ENCODE results near the gene THSD7A.

The THSD7A gene

DNA sequence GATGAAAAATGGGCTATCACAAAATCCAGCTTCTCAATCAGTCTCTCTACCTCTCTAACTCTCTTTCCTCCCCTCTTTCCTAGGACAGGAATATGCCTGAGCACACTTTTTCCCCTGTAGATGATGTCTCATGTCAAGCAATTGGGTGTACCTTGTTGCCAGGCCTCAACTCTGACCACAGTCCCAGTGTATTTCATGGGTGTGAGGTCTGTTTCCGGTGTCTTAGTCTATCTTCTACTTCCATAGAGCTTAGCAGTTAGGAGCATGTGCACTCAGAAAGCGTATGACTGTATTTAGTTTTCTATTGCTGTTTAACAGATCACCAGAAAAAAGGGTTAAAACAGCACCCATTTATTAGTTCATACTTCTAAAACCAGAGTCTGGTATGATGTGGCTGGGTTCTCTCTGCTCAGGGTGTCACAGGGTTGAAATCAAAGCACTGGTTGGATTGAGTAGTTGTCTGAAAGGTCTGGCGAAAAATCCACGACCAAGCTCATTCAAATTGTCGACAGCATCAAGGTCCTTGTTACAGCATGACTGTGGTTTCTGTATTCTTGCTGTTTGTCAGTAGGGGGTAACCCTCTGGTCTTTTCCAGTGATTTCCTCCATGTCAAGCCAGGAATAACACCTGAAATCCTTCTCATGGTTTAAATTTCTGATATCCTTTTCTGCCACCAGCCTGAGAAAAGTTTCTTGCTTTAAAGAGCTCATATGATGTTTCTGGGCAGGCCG, 130.0 kb downstream of the THSD7A start:
- no peak for DNase-seq

DNA sequence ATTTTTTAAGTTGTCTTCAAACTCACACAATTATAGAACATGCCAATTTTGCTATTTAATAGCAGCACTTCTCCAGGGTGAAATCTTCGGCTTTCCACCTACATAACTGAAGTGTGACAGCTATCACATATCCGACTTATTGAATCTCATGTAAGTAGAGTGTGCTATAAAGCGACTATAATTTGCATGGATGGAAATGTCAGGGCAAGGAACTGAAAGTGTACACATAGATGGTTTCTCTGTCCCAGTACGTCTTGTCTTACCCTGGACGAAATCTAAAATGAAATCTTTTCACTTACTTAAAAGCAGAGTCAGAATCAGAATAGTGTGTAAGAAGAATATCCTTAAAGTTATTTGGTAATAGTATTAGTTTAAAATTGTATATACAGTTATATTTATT, 132.3 kb downstream of the THSD7A start:
- no peak for DNase-seq

DNA sequence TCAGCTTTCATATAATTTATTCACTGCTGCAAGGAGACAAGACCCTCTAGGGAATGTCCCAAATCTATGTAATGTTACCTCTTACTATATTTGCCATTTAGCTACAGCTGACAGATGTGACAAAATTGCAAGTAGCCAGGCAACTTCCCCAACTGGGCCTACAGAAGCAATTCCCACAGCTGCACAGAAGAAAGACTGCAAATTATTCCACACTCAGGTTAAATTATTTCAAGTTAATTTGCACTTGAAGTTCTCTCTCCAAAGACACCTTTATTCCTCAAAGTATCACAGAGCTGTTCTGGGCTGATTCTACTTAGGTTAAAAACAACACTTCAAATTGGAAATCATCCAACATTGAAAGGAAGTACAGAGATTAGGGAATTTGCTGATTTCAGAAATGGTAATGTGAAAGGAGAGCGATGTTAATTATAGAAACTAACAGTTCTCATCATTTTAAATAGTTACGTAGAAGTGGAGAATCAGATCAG, 133.6 kb downstream of the THSD7A start:
- DNase-seq, result no peak

DNA sequence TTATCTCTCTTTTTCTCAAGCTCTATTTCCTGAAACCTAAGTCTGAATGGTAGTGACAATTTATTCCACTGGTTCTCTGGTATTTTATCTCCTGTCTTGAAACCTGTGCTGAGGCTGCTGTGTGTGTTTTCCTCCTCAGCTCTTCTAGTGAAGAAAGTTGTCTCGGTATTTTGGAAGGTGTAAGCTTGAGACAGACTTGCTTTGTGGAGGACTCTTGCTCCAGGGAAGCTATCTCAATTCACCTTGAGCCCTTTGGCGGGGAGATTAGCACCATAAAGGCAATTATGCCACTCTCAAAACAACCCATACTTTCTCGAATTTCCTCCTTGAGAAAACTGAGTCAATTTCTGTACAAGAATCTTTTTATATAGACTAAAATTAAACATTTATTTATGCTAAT, 141.6 kb downstream of the THSD7A start:
- DNase-seq, result no peak

DNA sequence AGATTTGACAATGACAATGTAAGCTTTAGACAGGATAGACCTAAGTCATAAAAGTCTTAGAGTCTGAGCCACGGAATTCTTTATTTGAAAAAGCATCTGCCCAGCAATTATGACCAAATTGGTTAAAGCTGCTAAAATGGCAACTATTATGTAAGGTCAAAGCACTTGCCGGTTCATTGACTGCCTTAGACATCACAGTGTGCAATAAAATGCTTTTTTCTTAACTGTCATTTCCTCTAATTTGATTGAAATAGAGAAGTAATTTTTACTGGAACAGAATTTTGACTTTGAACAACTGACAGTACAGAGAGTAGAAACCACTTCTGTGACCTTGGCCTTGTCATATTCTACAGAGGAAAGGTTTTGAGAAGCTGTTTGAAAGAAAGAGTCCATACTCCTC, 142.9 kb downstream of the THSD7A start:
- no peak for DNase-seq

DNA sequence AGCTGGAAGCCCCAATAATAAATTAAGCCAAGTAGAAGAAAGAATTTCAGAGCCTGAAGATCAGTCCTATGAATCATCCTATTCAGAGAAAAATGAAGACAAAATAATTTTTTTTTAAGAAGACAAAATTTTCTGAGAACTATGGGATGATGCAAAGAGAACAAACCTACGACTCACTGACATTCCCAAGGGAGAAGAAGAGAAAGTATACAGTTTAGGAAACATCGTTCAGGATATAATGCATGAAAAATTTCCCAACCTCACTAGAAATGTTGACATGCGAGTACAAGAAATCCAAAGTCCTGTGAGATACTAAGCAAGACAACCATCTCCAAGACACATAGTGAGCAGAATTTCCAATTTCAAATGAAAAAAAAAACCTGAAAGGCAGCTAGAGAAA, 150.5 kb downstream of the THSD7A start:
- DNase-seq, result no peak

DNA sequence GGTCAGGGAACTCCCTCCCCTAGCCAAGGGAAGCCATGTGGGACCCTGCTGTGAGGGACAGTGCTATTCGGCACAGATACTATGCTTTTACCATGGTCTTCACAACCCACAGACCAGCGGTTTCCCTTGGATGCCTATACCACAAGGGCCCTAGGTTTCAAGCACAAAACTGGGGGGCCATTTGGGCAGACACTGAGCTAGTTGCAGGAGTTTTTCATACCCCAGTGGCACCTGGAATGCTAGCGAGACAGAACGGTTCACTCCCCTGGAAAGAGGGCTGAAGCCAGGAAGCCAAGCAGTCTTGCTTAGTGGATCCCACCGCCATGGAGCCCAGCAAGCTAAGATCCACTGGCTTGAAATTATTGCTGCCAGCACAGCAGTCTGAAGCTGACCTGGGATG, 156.8 kb downstream of the THSD7A start:
- DNase-seq, result no peak

DNA sequence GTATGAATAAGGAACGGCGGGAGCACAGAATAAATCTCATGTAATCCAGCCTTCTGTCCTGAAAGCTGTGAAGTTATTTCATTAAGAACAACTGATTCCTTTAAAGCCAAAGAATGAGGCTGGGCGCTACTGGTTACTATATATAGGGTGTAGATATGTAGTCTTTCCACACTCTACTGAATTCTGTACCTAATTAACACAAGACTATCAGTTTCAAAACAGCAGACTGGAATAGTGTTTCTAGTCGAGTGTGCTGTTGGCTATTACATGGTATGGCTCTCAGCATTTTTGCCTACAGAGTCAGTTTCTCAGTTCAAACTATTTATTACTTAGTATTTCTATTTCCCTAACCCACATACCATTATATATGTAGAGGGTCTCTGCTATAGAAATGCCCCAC, 163.3 kb downstream of the THSD7A start:
- DNase-seq, result no peak

DNA sequence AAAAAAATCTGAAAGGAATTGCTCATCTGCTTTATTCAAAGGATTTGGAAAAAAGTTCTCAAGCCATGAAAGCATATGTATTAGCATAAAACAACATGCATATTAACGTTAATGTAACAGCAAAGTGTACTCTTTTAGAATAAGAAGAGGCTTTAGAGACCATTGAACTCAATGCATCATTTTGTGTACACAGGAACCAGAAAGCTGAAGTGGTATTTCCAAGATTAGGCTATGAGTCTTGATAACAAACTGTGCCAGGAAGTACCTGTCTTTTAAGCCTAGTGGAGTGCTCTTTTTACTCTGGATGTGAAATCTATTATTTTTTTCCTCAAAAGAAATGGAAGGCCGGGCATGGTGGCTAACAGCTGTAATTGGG, 164.2 kb downstream of the THSD7A start:
- no peak for DNase-seq

DNA sequence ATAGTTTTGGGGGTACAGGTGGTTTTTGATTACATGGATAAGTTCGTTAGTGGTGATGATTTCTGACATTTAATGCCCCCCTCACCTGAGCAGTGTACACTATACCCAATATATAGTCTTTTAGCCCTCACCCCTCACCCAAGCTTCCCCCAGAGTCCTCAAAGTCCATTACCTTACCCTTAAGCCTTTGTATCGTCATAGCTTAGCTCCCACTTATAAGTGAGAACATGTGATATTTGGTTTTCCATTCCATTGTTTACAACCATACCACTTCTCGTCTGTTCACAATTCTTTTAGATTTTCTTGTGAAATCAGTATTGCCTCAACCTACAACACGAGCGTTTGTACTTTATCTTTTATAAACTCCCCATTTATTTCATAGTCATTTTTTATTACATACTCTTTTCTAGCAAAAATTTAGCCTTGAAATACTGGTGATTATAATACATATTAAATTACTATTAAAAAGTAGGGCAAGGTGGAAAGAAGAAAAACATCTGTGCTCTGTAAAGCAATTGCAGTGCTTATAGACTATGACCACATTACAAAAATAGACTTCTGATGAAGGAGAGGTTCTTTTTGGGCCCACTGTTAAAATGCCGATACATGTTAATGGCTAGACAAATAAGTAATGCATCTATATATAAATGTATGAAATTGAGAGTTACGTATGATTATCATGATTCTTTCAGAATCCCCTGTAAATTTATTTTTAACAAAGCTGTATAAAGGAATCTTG, 164.8 kb downstream of the THSD7A start:
- DNase-seq, result no peak

DNA sequence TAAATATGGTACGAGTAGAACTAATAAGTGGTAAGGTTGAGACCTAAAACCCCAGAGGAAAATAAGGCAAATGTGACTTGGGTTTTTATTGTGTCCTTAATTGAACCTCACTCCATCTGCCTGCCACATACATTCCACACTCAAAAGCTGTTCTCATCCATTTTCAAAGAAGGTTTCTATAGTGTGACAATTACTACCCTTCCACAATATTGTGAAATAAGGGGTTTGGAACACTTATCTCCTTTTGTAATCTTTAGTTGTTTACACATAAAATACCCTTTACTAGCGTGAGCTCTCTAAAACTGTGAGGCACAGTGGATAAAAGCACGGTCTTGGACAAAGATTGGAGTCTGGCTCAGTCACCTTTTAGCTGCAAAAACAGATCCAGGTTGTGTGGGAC, 166.6 kb downstream of the THSD7A start:
- DNase-seq, result no peak

DNA sequence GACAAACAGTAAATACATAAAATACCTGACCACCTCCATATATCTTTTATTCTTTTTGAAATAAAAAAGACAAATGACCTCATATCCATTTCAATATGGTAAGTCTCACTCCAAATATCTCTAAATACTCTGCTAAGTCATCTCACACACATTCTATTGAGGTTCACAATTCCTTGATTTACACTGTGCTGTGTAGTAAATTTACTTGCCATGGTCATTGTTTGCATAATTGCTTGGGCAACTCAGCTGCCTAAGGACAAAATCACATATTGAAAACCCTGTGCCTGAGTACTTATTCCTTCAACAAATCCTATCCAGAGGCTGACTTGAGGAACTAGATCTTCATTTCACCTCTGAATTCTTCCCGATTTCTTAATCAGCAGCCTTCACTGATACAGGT, 176.4 kb downstream of the THSD7A start:
- DNase-seq, result no peak

DNA sequence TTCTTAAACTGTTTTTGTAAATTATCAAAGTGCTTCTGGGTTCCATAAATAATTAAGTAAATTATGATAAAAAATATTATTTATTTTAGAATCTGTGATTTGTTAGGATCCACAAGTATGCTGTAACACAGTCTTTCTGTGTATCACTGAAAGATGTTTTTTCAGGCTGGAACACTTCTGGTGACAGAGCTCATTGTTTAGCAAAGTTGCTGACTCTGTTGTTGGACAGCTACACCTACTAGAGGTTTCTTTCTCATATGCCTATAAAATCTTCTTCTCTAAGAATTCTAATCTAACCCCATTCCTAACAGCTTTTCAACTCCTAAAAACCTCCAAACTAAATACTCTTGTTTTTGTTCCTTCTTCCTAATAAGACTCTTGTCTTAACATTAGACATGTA, 176.8 kb downstream of the THSD7A start:
- no peak for DNase-seq

DNA sequence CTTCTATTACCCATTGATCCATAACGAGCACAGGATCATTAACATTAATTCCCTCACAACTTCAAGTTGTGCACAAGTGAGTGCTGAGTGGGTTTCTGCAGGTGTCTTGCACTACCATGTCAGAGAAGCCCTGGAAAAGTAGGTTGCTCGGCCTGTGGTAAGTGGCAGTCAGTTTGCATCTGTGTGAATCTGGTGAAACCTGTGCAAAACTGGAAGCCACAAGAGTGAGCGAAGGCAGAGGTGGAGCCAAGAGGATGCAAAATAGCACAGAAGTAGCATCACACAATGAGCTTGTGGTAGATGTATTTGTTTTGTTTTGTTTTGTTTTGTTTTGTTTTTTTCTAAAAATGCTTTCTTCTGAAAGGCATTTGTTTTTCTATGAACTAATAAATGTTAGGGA, 181.5 kb downstream of the THSD7A start:
- no peak for DNase-seq

DNA sequence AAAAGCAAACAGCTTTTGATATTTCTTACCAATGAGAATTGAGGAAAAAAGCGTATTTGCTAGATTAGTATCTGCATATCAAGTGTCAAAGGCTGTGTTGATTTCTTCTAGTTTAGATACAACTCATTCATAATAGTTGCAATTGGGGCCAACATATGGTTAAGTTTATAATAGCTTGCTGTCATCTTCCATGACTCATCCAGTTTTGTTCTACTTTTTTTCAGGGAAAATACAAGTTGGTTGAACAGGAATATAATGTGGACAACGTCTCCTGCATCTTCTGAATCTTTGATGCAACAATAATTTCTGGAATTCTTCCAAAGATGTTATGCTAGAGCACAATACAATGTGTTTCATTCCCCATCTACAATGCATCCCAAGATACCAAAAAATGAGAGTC, 182.0 kb downstream of the THSD7A start:
- no peak for DNase-seq

DNA sequence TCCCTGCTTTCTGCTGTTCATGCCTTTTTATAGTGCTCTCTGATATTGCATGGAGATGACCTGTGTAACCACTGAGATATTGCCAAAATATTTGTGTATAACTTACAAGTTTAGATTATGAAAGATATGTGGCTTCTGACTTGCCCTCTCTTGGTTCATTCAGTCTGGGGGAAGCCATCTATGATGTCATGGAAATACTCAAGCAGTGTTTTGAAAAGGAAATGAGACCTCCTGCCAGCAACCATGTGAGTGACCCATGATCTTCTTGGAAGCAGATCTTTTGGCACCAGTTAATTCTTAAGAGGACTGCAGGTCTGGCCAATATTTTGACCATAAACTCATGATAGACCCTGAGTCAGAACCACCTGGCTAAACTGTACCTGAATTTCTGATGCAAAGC, 183.0 kb downstream of the THSD7A start:
- DNase-seq, result no peak

DNA sequence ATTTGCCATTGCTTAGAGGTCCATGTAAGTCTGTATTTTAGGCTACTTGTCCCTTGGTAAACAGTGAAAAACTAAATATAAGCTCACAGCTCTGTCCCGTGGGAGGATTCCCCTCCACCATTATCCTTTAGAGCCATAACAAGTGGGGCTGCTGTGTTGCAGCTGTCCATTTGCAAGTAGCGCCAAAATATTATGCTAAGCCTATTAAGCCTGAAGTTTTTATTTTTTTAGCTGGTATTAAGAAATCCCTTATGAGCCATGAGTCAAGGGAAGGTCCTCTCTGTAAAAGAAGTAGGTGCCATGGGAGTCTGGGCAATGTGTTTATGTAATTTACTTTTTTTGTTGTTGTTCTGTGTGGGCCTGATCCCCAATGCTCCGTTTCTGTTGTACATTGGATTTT, 183.9 kb downstream of the THSD7A start:
- DNase-seq, result no peak

DNA sequence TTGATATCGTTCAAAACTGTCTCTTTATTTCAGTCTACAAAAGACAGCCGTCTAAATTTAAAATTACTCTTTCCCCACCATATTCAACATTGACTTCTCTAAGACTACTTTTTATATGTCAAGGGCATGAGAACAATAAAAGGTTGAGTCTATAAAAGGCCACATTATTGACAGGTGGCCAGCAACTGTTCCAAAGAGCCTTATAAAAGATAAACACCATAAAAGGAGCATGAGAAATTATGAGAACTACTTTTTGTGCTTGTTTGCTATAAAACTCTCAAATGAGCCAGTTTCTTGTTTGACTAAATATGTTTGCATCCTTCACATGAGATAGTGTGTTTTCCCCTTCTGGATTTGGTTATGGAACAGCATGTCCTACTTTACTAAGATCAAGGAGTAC, 189.2 kb downstream of the THSD7A start:
- no peak for DNase-seq

DNA sequence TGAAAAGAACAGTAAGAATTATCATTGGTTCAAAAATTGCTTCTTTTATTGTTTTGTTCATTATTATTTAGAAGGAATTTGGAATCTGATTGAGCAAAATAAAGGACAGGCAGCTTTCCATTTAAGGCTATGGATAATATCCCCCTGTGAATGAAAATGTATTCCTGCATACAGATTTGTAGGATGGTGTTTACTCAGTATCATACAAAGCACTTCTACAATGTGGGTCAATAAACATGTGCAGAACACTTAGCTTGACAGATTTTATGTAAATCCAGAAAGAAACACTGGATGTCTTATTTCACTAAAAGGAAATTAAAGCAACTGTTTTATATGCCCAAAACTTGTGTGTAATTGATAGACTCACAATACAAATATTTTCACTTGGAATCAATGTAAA, 189.7 kb downstream of the THSD7A start:
- DNase-seq, result no peak

DNA sequence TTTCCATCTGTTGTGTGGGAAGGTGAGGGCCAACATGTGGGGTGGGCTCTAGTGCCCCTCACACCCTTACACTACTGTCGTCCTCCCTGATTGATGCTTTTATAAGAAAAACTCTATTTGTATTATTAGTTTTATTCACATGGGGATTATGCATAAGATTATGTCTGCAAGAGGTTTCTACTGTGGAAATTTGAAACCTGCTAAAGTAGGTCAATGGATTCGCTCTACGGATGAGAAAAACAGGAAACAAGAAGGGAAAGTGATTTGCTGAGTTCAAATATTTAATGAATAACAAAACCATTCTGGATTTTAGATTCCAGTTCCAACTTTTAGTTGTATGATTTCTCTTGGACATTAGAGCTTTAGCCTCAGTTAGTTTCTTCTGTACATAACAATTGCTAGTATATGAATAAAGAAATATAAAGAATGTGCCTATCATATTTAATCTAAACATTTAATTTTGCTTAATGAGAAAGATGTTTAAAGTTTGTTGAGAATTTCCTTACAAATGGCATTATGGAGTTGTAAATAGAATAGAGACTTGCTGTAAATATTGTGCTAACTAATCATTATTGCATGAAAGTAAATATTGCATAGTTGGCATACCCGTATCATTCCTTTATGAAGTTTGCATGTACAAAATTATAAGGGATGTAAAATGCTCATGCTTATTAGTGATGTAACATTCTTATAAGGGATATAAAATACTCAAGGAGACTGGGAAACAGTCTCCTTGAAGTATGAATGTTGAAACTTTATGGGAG, 193.8 kb downstream of the THSD7A start:
- DNase-seq, result no peak

DNA sequence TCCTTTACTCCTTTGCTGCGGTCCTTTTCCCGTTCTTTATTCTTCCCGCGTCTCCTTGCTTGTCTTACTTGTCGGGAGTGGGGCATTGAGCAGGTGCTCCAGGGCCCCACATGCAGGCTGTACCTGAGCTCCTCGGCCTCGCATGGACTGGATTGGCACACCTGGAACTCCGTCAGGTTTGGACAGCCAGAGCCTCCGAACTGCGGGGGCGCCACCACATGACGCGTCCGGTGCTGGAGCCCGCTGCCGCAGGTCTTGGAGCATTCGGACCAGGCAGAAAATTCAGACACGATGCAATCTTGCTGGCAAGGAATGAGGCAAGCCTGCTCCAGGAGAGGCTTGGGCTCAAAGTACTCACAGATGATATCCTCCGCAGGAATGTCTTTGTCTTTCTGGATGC, 195.7 kb downstream of the THSD7A start:
- no peak for DNase-seq

DNA sequence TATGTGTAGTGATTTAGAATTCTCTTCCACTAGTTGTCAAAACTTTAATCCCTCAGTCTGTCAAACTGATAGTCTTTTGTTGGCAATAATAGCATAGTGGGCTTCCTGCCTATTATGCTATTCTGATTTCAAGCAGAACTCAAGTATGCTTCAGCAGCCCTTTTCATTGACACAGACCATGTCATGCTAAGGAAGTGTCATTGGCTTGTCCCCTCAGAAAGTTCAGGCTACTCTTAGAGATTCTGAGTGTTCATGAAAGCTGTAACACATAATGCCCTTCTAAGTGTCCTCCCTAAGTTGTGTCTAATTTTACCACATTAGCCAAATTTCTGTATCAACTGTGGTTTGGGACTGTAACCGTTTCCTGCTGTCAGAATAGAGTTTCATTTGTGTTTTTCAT, 198.7 kb downstream of the THSD7A start:
- DNase-seq, result no peak

DNA sequence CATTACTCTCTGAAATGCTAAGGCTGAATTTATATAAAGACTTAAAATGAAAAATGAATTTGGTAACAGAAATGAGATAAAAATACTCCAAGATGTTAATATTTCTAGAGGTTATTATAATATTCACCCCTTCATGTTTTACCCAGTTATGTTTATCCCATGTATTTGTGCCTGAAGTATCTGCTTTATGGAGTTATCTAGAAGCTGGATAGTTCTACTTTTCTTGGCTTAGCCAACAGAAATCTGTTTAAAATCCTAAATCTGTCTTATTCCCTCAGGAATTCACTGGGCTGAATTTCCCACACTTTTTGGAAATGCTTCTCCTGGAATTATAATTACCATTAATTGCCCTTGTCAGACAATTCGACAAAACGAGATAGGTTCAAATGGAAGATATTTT, 201.6 kb downstream of the THSD7A start:
- no peak for DNase-seq

DNA sequence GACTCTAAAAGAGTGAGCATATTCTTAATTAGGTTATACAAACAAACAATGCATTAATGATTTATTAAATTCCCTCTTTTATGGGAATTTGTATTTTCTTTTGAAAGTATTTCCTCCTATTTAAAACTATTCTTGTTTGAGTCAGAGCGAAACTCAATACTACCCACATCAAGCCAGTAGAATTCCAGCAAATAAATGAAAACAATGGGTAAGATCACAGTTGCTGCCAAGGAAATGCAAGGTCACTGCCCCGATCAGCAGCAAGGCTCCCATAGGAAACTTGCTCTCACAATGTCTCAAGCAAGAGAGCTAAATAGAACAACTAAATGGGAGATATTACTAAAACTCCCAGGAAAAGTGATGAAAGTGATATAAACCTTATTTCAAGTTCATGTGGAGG, 206.3 kb downstream of the THSD7A start:
- no peak for DNase-seq
